Hippocampal formation (tissue), 2 donors: ENCODE results near the gene PCNX3.

Source experiments
- DNase-seq, 2 donors: peaks; one replicate each; lab custom pipeline; 2025; lab: John Stamatoyannopoulos, UW

The PCNX3 gene

DNA sequence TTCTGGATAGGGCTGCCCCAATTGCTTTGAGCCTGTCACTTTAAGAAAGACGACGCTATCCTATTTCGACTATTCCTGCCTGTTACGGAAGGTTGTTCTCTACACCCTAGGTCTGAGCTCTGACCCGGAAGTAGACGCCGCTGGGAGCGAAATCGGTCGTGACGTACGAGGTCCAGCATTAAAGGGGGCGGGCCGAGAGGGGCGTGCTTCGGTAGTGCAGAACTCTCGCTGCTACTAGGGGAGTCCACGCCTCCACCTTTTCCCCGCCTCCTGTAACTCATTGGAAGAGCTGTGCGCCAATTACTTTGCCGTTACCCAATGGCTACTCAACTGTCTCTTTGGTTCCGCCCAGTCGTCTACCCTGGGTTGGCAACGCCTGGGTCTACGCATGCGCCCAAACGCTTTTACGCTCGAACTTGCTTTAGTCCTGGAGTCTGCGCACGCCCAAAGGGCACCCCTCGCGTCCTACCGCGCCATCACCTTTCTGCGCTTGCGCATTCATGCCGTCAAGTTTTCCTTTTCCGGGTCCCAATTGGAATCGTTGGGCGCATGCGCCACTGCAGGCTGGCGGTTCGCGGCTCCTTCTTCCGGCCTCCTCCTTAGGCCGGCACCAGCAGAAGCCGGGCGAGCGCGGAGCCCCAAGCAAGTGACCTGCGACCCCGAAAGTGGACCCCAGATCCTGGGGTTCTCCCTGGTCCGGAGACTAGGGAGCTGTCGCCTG, at the start of gene PCNX3:
PCNX3 (plus strand) TSS at position 548 of the 721 bp plus-strand sequence. CDS start 536 bp downstream, outside the sequence.
- peak; percentile 99 to 100 for DNase-seq

DNA sequence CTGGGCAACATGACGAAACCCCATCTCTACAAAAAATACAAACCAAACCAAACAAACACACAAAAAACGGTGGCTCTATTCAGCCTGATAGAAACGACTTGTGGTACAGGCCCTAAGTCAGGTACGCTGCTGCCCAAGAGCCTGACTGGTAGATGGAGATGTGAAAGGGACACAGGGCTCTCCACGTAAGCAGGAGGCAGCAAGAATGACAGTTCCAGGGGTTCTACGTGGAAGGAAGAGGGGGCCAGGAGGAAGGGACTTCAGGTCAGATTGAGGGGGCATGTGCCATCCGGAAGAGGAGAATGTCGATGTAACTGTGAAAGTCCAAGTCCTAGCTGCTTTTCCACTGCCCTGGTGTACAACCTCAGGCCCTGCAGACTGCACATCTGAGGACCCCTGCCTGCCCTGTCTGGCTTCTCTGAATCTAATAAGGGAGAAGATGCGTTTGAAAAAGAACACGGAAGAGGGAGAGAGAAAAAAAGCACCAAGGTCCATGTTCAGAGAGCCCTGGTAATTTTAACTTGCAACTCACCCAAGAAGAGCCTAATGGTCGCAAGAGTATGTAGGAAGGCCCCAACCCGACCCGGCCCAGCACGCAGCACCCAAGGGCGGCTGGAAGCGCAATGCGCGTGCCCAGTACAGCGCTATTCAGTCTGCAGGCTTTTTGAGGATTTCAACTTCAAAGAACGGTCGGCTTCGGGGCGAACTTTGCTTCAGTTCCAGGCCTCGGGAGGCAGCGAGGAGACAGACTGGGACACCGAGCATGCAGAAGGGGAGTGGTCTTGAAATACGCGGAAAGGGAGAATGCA, 46.2 kb upstream of the PCNX3 start:
- no peak for DNase-seq

DNA sequence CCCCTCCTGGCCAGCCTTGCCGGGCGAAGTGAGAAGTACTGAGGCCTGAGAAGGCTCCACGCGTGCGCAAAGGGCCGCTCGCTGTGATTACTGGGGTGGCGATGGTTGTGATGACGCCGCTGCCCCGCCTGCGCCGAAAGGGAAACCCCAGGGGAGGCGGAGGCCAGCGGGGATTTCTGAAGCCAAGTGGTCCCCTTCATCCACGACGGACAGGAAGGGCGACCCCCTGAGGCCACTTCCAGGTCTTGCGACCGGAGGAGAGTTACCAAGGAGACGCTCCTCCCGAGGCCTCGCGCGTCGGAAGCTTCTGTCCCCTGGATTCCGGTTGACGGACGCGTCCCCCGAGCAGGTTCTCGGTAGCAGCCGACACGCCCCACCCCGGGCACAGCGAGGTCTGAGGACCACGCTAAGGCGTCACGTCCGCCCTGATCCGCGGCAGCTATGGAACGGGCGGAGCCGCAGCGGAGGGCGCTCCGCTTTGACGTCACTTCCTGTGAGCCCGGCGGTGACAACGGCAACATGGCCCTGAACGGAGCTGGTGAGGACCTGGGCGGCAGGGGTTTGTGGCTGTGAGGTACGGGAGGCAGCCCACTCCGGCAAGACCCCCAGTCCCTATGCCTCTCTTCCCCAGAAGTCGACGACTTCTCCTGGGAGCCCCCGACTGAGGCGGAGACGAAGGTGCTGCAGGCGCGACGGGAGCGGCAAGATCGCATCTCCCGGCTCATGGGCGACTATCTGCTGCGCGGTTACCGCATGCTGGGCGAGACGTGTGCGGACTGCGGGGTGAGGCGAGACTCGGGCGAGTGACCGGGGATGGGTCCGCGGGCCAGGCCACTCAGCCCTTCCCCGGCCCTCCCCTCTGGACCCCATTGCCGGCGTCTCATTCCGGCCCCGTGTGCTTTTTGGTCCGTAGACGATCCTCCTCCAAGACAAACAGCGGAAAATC, 45.3 kb upstream of the PCNX3 start, which contains the start of gene ZNRD2:
ZNRD2 (plus strand) TSS at position 505 of the 946 bp plus-strand sequence; CDS start at position 520, 15 bp downstream.
- peak; percentile 97 to 99 for DNase-seq

DNA sequence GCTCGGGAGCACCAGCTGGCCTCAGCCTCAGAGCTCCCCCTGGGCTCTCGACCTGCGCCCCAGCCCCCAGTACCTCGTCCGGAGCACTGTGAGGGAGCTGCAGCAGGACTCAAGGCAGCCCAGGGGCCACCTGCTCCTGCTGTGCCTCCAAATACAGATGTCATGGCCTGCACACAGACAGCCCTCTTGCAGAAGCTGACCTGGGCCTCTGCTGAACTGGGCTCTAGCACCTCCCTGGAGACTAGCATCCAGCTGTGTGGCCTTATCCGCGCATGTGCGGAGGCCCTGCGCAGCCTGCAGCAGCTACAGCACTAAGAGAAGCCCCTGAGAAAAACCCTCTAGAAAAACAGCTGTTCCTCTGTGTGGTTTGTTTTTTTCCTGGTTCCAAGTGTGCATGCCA, 44.2 kb upstream of the PCNX3 start:
- no peak for DNase-seq

DNA sequence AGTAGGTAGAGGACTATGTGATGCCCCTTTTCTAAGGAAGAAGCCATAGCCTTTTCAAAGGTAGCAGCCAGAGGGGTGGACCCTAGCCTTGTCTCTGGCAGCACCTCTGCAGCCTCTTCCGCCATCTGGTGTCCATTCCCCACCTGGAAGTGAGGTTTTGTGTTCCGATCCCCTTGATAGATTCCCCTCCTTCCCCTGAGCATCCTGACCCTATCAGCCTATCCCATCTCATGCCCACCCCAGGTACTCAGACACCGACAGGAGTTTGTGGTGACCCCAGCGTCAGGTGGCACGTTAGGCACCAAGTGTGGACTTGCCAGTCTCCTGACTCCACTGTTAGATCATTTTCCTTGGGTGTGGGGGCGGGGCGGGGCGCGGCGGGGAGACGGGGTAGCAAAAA, 43.6 kb upstream of the PCNX3 start:
- no peak for DNase-seq

DNA sequence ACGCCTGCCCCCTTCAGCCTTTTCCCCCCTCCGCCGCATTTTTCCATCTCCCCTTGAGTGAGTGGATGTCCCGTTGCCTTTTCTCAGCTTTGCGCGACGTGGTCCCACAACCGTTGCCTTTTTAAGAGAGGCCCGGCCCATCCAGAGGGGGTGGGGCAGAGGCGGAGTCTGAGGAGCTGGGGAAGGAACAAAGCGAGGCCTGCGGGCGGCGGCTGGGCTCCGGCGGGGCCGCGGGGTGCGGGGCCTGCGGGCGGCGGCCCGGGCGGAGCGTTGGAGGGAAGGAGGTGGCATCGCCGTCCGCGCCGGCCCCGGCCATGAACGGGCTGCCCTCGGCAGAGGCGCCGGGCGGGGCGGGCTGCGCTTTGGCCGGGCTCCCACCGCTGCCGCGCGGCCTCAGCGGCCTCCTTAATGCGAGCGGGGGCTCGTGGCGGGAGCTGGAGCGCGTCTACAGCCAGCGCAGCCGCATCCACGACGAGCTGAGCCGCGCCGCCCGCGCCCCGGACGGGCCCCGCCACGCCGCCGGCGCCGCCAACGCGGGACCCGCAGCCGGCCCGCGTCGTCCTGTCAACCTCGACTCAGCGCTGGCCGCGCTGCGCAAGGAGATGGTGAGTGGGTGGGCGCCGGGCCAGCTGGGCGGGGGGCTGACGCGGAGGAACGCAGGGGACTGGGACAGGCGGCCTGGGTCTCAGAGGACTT, 43.1 kb upstream of the PCNX3 start, which contains the start of gene FAM89B:
FAM89B (plus strand) TSS at position 183 of the 696 bp plus-strand sequence; CDS start at position 315, 132 bp downstream.
- peak; percentile 81 to 83 for DNase-seq

DNA sequence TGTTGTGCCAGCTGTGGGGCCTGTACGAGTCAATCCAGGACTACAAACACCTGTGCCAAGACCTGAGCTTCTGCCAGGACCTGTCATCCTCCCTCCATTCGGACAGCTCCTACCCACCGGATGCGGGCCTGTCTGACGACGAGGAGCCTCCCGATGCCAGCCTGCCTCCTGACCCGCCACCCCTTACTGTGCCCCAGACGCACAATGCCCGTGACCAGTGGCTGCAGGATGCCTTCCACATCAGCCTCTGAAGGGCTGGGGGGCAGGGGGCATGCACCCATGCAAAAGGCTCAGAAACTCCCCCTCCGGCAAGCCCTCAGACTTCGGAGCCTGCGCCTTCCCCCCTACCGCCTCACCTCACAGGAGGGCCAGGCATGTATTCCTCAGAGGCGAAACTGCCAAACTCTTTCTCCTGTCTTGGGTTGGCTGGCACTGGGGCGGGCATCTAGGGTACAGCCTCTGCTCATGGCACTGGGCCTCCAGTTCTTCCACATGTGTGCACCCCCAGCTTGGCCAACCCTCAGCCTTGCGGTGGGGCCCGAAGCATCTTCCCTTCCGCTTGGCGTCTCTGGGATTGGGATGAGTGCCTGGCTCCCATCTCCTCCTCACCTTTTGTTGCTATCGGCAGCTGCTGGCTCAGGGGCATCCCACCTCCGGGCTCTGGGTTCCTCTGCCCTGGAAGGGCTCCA, 42.0 kb upstream of the PCNX3 start:
- DNase-seq: no peak

DNA sequence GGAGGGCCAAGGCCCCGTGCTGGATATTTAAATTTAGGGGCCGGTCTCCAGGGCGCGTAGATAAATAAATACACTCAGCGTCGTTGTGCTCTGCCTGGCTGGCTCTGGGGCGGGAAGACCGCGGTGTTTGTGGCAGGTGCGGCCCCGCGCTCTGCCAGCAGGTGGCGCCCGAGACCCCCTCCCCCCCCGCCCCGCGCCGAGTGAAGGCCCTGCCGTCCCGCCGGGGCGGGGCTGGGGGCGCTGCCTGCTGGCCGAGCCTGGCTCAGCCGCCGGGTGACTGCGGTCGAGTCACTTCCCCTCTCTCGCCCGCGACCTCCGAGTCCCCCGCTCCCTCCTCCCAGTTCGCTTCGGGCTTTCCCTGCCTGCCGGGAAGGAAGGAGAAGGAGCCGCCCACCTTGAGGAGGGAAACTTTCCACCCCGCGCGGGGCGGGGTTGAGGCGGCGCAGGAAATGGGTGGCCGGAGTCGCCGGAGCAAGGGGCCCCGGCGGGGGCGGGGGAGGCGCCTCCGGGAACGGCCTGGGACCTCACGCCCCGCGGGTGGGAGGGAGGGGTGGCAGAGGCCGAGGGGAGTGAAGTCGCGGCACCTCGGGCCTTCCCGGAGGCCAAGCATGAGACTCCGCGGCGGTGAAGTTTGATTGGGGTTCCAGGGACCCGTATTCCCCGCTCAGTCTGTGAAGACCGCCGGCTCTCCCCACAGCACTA, 41.3 kb upstream of the PCNX3 start:
- DNase-seq: peak; percentile 59 to 75

DNA sequence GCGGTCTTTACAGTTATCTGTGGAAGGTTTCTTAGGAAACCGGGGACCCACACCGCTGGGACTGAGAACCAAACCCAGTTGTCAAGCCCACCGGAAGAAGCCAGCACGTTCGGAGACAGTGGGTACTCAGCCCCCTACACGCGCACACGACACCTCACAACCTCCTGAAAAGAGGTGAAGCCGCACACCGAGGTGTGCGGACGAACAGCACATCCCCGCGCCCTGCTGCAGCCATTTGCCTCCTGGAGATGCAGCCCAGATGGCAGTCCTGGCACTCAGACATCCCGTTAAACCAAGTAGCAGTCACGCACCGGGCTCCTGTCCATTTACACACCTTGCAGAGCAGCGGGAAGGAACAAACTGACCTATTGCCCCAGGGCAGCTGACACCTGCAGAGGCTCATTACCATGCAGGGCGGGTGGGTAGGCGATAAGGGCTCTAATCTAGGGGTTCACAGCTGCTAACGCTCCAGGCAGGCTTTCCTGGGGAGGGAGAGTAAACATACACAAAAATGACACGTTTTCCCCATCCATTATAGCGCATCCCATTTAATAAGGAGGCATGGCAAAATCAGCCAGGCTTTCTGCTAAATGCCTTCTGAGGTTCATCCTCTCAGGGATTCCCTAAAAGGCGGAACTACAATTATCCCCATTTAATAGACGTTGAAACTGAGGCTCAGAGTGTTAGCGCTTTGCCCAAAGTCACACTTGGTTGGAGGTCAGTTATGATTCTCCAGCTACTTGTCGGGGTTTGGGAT, 40.6 kb upstream of the PCNX3 start:
- no peak for DNase-seq

DNA sequence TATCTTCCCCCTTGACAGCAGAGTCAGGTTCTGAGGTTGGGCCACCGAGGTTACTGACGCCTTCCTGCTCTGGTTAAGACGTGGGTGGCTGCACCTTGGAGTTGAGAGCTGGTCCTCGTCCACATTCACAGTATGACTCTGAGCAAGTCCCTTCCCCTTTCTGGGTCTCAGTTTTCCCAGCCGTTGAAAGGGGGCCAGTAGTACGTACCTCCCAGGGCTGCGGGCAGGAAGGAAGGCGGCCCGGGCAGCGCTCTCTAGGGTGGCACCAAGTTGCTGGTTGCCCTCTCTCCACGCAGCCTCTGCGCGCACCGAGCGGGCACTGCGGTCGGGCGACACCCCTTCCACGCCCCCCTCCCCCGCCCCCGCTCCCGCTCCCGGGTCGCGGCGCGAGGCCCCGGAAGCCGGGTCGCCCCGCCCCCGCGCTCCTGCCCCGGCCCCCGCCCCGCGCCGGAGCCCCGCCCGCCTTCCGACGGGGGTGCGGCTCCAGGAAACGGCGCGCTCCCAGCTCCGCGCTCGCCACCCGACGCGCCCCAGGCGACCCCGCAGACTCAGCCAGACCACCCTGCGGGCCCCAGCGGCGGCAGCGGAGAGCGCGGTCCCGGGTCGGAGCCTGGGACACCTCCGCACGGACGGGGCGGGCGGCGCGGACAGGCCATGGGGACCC, 39.9 kb upstream of the PCNX3 start, which contains the start of gene EHBP1L1:
EHBP1L1 (plus strand) TSS at position 486 of the 664 bp plus-strand sequence. CDS start 250 bp downstream, outside the sequence.
- peak in 1 of 2 donors; percentile 7 for DNase-seq

DNA sequence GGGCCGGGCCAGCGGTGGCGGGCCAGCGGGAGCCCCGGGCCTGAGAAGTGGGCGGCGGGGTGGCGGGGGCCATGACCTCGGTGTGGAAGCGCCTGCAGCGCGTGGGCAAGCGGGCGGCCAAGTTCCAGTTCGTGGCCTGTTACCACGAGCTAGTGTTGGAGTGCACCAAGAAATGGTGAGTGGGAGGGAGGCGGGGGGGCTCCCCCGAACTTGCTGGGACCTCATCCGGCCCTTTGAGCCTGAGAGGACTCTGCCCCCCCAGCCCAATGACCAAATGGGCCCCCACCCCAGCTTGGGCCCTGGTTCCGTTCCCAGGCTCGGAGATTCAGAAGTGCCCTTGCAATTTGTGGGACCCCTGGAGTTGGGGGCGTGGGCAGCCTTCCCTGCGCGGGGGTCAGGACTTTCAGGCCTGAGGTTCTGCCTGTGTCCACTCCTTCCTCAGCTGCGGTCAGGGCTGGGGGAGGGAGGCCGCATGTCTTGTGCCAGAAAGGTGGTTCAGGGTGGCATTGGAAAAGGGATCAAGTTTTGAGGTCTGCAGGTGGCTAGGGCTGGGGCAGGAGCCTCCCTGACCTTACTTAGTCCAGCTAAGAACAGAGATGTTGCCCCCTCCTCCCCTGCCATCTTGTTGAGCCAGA, 39.2 kb upstream of the PCNX3 start:
- DNase-seq: no peak

DNA sequence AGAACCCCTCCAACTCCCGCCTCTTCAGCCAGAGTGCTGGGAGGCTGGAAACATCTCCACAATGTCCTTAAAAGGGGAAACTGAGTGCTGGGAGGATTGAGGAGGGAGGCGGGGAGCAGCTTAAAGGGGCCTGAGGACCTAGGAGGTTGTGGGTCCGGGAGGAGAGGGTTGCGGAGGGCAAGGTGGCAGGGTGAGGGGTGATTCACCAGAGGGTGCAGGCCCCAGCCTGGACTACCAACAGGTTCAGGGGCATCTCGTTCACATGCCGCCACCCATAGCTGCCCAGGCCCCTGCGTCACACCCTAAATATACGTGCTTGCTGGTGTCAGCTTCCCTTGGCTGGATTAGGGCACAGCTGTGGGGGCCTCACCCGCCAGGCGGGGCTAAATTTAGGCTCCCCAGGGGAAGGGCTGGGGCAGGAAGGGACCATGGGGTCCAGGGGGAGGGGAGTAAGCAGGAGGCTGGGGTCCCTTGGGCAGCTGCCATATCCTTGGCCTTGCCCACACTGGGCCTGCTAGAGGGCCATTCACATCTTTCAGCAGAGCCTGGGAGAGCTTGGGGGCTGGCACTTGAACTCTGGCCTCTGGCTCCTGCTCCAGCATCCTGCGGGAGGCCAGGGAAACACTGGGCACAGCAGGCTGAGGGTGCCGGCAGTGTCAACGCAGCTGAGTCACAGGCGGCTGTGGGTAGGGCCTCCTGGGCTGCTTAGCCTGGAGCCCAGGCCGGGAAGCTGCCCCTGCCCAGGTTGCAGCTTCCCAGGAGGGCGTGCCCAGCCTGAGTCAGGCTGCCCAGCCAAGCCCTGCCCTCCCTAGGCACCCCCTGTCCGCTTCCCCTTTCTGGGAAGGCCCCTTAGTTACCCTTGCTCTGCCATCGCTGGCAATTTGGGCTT, 38.5 kb upstream of the PCNX3 start:
- no peak for DNase-seq

DNA sequence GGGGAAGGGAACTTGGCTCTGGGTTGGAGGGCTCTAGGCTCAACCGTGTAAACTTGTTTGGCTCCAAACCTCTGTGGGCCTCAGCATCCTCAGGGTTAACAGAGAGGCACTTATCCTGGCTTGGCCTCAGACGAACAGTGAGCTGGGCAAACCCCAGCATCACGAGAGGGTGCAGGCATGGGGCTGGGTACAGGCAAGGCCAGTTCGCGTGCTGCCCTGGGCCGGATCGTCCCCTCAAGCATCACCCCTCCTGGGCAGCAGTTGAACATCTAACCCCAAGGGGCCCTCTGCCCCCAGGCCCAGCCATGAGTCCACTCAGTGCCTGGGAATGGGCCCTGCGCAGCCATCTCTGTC, 37.8 kb upstream of the PCNX3 start:
- DNase-seq: no peak

DNA sequence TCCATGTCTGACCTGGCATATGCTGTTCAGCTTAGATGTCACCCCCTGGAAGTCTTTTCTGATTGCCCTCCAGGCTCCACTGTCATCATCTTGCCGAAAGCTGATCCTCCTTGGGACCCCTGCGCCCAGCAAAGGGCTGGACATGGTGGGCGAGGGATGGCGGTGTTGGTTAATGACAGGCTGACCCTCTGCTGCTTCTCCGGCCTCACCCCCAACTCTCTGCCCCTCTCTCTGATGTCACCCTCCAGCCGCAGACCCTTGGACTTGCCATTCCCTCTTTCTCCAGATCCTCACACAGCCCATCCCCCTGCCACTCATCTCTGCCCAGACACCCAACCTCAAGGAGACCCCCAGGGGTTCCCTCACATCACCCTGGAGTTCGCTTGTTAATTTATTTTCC, 37.4 kb upstream of the PCNX3 start:
- DNase-seq: no peak

DNA sequence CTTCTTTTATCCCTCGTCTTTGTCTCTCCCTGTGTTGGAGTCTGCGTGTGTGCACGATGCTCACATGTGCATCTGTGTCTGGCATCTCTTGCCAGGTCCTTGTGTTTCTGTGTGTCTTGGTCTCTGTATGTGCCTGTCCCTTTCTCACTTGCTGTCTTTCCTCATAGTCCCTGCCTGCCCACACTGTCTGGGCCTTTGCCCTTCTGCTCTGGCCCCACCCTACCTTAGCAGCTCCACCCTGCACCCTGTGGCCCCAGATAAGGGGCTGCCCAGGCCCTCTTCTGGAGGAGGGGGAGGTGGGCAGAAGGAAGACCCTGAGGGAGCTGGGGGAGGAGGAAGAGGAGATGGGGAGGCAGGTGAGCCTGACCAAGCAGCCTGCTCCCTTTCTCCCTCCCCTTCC, 36.9 kb upstream of the PCNX3 start:
- no peak for DNase-seq

DNA sequence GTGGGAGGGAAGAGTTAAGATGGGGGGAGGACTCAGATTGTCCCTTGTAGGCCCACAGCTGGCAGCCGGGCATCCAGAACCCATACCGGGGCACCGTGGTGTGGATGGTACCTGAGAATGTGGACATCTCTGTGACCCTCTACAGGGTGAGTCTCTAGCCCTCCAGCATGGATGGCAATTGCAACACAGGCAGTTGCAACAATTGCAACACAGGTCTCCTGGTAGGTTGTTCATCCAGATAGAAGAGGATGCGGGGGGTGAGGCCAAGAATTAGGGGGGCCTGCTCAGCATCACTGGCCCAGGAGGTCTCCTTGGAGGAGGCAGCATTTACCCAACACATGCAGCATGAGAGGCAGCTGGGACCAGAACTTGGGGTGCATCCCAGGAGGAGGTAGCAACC, 36.3 kb upstream of the PCNX3 start:
- no peak for DNase-seq
